SKM-1 treated with dmso at 0.1 percent for 144 hours (cell line): ENCODE results near the gene PLB1.
A peak's percentile ranks its signal among the peaks of the same experiment; 100 is the strongest.

Source experiments
- DNase-seq: peaks from one replicate; lab custom pipeline; 2025; ENCODE audit not compliant: unreplicated experiment; lab: John Stamatoyannopoulos, UW

Gene PLB1

GRCh38 chr2:28563869-28564268 lies 68.0 kb downstream of the PLB1 start:
- DNase-seq = no peak

- DNase-seq = no peak
Observed at GRCh38 chr2:28564346-28564745, 68.5 kb downstream of the PLB1 start.

GRCh38 chr2:28565033-28565432 lies 69.2 kb downstream of the PLB1 start:
- no peak for DNase-seq

GRCh38 chr2:28565720-28566295 lies 69.9 kb downstream of the PLB1 start:
- no peak for DNase-seq

- peak; percentile 76 for DNase-seq
Observed at GRCh38 chr2:28566521-28567041, 70.7 kb downstream of the PLB1 start.

GRCh38 chr2:28567061-28567471 lies 71.2 kb downstream of the PLB1 start:
- DNase-seq = no peak

- DNase-seq = no peak
Observed at GRCh38 chr2:28568036-28568435, 72.2 kb downstream of the PLB1 start.

- no peak for DNase-seq
Observed at GRCh38 chr2:28568533-28568932, 72.7 kb downstream of the PLB1 start.

GRCh38 chr2:28570431-28570830 lies 74.6 kb downstream of the PLB1 start:
- DNase-seq = no peak

- DNase-seq = no peak
Observed at GRCh38 chr2:28576714-28577113, 80.9 kb downstream of the PLB1 start.

- no peak for DNase-seq
Observed at GRCh38 chr2:28577791-28578680, 82.2 kb downstream of the PLB1 start.

- no peak for DNase-seq
Observed at GRCh38 chr2:28578774-28579173, 82.9 kb downstream of the PLB1 start.

GRCh38 chr2:28579606-28580005 lies 83.7 kb downstream of the PLB1 start:
- no peak for DNase-seq

- DNase-seq = no peak
Observed at GRCh38 chr2:28580078-28580477, 84.2 kb downstream of the PLB1 start.

GRCh38 chr2:28581312-28581711 lies 85.5 kb downstream of the PLB1 start:
- no peak for DNase-seq

- DNase-seq = no peak
Observed at GRCh38 chr2:28582152-28582551, 86.3 kb downstream of the PLB1 start.

GRCh38 chr2:28582595-28582994 lies 86.7 kb downstream of the PLB1 start:
- DNase-seq = no peak

- DNase-seq = peak; percentile 34
Observed at GRCh38 chr2:28583899-28584553, 88.2 kb downstream of the PLB1 start.

GRCh38 chr2:28586867-28587266 lies 91.0 kb downstream of the PLB1 start:
- DNase-seq = no peak

GRCh38 chr2:28587526-28588291 lies 91.8 kb downstream of the PLB1 start:
- DNase-seq = no peak

- DNase-seq = peak; percentile 41
Observed at GRCh38 chr2:28588292-28588670, 92.4 kb downstream of the PLB1 start.
